ENCODE data around the gene TMEM273.

- TF ChIP-seq CTCF (IDR thresholded peaks at IDR 0.05) (no peak), POLR2A (IDR thresholded peaks at IDR 0.05) (no peak)
Observed at GRCh38 chr10:49117376-49118070, 70.7 kb downstream of the TMEM273 start.

Measured in tibial nerve (tissue), 3 donors.